Thoracic aorta (tissue), 2 donors: ENCODE data around the gene MYZAP. TPM values are rescaled to one million over a fixed set of nuclear protein-coding genes. Genes with fewer than 3 reads are reported as not detected.

Experiments
- ATAC-seq: fragments of 150-250 bp; one replicate; pipeline ENCODE4 v1.8.0; 2017; ENCODE audit warnings: low read depth; ENCODE audit not compliant: insufficient number of reproducible peaks, low FRiP score
- DNase-seq: peaks from one replicate; pipeline ENCODE4 v3.0.0-alpha.2; 2020; ENCODE audit warnings: low spot score
- H3K27ac ChIP-seq, 2 donors: fragments of 200-600 bp; sonication (generic); 1 replicate in 1 of 2; 2 replicates in 1 of 2; pipeline ENCODE4 v1.5.1; 2016; ENCODE audit warnings: mild to moderate bottlenecking in 2 of 2, moderate library complexity in 2 of 2
- H3K27me3 ChIP-seq: fragments of 200-600 bp; sonication (generic); replicated peaks from 2 replicates; pipeline ENCODE4 v1.6.0; 2016; ENCODE audit warnings: mild to moderate bottlenecking; ENCODE audit not compliant: insufficient read depth
- H3K36me3 ChIP-seq: fragments of 200-600 bp; sonication (generic); one replicate; pipeline ENCODE4 v1.5.1; 2016
- H3K4me1 ChIP-seq, 2 donors: fragments of 200-600 bp; sonication (generic); 1 replicate in 1 of 2; 2 replicates in 1 of 2; pipeline versions ENCODE4 v1.5.1 to v1.6.0; 2016; ENCODE audit warnings: low read depth in 2 of 2, mild to moderate bottlenecking in 1 of 2; ENCODE audit not compliant: control insufficient read depth in 1 of 2
- H3K4me3 ChIP-seq: fragments of 200-600 bp; sonication (generic); 2 replicates; pipeline ENCODE4 v1.5.1; 2016; ENCODE audit warnings: mild to moderate bottlenecking
- H3K9me3 ChIP-seq: fragments of 200-600 bp; sonication (generic); 2 replicates; pipeline ENCODE4 v1.5.1; 2016
- CTCF ChIP-seq: fragments of 200-600 bp; sonication (generic); IDR thresholded peaks from one replicate; pipeline ENCODE4 v1.5.1; 2019; ENCODE audit warnings: antibody characterized with exemption
- total RNA-seq, 2 donors: library from RNA; depleted of rRNA; stranded (reverse); fragments of >200 nt; gene quantifications; one replicate each; pipeline versions ENCODE4 v1.1.0 to v1.2.3, GENCODE V29; 2016

MYZAP gene
- total RNA-seq, 2 donors from 2014 or later = 3.8 to 6.8 TPM

- TF ChIP-seq CTCF = no peak
- DNase-seq = no peak
- Histone ChIP-seq H3K9me3 (no peaks in the 10 kb centered on the region), H3K4me3 (no peak overlapping the region), H3K27me3 (no peaks in the 10 kb centered on the region), H3K4me1 (peaks cover 12 to 40% of the 10 kb centered on the region in 2 donors), H3K27ac (no peak overlapping the region), H3K36me3 (no peaks in the 10 kb centered on the region)
- ATAC-seq = no peak
These were observed 107.3 kb downstream of the MYZAP start for GRCh38 chr15:57698991-57699390.

- H3K4me1 ChIP-seq = peaks cover 5 to 8% of the 10 kb centered on the region in 2 donors
- no peaks in the 10 kb centered on the region for H3K27me3 ChIP-seq
- TF ChIP-seq CTCF = no peak
- H3K36me3 ChIP-seq = no peaks in the 10 kb centered on the region
- no peak overlapping the region for H3K4me3 ChIP-seq
- H3K9me3 ChIP-seq = no peaks in the 10 kb centered on the region
- DNase-seq (no peak), ATAC-seq (no peak)
- peak overlapping the region in 1 of 2 donors; percentile 17 for H3K27ac ChIP-seq
These were observed 111.7 kb downstream of the MYZAP start for GRCh38 chr15:57703387-57703786.

DNA sequence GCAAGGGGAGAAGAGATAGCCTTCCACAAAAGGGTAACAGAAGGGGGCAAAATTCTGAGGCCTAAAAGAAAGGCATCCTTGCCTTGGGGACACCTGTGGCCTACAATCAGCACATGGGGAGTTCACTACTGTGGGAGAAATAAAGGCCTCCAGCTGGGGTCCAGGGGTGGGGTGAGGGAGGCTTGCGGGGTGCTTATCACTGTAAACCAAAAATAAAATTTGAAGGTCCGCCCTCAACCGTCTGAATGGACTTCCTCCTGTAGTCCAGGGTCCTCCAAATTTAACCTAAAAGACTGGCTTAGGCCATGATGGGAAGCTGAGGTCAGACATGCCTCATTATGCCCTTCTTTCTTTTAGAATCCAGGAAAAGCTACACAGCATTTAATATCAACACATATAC, 112.7 kb downstream of the MYZAP start:
- H3K27me3 ChIP-seq = no peaks in the 10 kb centered on the region
- DNase-seq = no peak
- no peak for TF ChIP-seq CTCF
- no peak for ATAC-seq
- H3K4me1 ChIP-seq = peaks cover 11 to 18% of the 10 kb centered on the region in 2 donors
- peak overlapping the region in 1 of 2 donors; percentile 17 for H3K27ac ChIP-seq
- H3K4me3 ChIP-seq = no peak overlapping the region
- H3K9me3 ChIP-seq = no peaks in the 10 kb centered on the region
- H3K36me3 ChIP-seq = no peaks in the 10 kb centered on the region

DNA sequence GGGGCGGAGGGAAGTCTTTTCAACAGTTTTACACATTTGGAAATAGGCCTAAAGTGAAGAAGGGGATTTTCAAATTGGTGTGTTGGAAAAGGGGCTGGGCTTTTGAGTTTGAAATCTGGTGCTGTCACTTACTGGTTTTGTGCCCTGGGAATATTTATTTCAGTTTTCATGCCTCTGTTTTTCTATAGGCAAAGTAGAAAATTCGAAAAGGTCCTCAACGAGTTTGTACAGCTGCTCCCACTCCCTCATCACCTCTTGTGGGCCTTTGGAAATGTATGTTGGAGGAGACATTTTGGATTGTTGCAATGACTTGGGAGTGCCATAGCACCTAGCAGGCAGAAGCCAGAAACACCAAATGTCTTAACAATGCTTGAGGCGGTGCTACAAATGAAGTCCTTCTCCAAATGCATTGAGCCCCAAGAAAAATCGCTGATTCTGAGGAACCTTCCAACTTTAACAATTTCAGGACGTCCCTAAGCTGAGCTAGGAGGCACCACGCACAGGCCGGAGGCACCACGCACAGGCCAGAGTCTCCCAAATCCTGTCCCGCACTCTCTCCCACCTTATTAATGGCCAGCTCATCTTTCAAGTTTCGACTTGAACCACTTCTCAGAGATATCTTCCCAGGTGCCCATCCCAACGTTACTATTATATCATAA, 114.2 kb downstream of the MYZAP start:
- no peak for TF ChIP-seq CTCF
- Histone ChIP-seq H3K9me3 (no peaks in the 10 kb centered on the region), H3K36me3 (peaks cover 6% of the 10 kb centered on the region), H3K27me3 (no peaks in the 10 kb centered on the region), H3K27ac (peak overlapping the region; percentile 96), H3K4me1 (peaks cover 17 to 32% of the 10 kb centered on the region in 2 donors), H3K4me3 (peak overlapping the region; percentile 75)
- ATAC-seq (no peak), DNase-seq (no peak)

DNA sequence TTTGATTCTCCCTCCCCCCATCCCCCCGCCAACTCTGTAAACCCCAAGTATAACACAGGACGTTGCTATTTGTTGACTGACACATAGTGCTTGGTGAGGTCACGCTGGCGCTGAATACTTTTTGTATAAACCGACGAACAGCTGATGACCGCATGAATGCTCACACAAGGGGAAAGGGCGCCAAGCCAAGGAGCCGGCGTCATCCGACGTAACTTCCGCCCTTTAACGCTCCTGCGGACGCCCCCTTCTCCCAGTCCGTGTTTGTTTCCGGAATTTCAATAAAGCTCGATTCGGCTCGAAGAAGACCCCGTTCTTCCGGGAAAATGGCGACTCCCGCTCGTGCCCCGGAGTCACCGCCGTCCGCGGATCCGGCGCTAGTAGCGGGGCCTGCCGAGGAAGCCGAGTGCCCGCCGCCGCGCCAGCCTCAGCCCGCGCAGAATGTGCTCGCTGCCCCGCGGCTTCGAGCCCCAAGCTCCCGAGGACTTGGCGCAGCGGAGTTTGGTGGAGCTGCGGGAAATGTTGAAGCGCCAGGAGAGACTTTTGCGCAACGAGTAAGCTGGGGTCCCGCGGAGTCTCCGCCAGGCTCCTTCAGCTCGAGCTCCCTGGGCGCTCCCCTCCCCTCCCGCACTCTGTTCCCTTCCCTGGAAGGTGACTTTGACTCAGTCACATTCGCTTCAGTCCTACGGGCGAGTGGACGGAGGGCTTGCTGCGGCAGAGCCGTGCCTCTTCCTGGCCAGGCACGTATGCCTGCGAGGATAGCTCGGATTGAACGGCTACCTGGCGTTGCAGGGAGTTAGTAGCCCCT, 114.9 kb downstream of the MYZAP start, which contains the start of gene POLR2M:
TSS of gene POLR2M (plus strand) at position 310 of the 805 bp plus-strand sequence. CDS start at position 439, 129 bp downstream.
- peak; percentile 93 for ATAC-seq
- Histone ChIP-seq H3K4me1 (peaks cover 17 to 39% of the 10 kb centered on the region in 2 donors), H3K27me3 (no peaks in the 10 kb centered on the region), H3K27ac (peak within 1 kb of the TSS; percentile 96), H3K9me3 (no peaks in the 10 kb centered on the region), H3K4me3 (peak within 1 kb of the TSS; percentile 75), H3K36me3 (peaks cover 12% of the 10 kb centered on the region)
- TF ChIP-seq CTCF = no peak
- DNase-seq = peak; percentile 95
